NK-92 (cell line): Measurements from ENCODE around the gene SMTN.
"Not testable (repeated sequence)": the region's sequence is repeated elsewhere in the genome, so short reads cannot be mapped to it uniquely, and the experiment has no call there.

Experiments used
- DNase-seq: peaks from one replicate; lab custom pipeline; 2025; ENCODE audit not compliant: unreplicated experiment; lab: John Stamatoyannopoulos, UW

SMTN gene

GRCh38 chr22:31089160-31090100 is 8.3 kb downstream of the SMTN start:
- DNase-seq: no peak

- DNase-seq: no peak
These were observed 9.3 kb downstream of the SMTN start for GRCh38 chr22:31090217-31091085.

GRCh38 chr22:31091106-31091975 is 10.2 kb downstream of the SMTN start:
- DNase-seq: no peak

DNA sequence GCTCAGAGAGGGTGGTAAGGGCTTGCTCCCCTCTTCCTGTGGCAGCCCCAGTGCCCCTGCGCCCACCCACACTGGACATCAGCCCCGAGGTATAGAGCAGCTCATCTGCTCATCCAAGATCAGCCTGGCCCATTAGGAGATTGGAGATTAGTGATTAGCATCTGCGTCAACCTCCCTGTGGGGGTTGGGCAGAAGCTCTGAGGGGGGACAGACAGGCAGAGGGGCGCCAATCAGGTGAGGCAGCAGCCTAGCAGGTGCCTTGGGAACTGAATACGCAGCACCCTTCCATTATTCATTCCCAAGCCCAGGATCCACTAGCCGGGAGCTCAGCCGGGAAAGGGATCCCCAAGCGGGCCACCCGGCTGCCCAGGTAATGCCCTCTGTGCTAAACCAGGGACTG is 11.0 kb downstream of the SMTN start:
- DNase-seq: no peak

GRCh38 chr22:31093086-31093850 is 12.2 kb downstream of the SMTN start:
- no peak for DNase-seq

DNA sequence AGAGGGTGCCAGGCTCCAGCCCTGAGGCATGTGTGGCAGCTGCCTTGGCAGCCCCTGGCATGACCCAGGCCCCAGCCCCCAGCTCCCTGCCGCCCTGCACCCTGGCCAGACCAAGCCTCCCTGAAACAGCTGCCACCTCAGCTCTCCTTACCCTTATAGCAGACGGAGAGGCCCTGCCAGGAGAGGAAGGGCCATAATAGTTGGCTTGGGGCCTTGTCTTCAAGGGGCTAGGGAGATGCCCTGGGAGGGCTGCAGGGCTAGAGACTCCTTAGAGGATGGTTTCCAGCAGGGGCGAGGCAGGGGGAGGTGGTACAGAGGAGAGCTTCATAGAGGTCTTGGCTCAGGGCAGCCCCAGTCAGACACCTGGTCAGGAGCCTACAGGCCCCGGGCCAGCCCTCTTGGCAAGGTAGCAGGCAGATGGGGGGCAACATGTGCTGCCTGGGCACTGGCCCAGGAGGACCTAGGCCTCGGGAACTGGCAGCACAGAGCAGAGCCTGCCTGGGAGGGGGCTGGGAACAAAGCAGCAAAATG is 13.0 kb downstream of the SMTN start:
- no peak for DNase-seq

DNA sequence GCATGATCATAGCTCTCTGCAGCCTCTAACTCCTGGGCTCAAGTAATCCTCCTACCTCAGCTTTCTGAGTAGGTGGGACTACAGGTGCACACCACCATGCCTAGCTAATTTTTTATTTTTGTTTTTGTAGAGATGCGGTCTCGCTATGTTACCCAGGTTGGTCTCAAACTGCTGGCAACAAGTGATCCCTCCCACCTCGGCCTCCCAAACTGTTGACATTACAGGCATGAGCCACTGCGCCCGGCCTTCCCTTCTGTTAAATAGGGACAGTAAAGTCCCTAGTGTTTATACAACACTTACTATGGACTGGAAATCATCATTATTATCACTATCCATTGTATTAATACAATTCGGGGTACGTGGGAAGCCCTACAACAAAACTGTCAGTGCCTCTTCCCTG is 13.6 kb downstream of the SMTN start:
- DNase-seq: no peak

GRCh38 chr22:31095637-31096249 is 14.6 kb downstream of the SMTN start:
- DNase-seq: no peak

DNA sequence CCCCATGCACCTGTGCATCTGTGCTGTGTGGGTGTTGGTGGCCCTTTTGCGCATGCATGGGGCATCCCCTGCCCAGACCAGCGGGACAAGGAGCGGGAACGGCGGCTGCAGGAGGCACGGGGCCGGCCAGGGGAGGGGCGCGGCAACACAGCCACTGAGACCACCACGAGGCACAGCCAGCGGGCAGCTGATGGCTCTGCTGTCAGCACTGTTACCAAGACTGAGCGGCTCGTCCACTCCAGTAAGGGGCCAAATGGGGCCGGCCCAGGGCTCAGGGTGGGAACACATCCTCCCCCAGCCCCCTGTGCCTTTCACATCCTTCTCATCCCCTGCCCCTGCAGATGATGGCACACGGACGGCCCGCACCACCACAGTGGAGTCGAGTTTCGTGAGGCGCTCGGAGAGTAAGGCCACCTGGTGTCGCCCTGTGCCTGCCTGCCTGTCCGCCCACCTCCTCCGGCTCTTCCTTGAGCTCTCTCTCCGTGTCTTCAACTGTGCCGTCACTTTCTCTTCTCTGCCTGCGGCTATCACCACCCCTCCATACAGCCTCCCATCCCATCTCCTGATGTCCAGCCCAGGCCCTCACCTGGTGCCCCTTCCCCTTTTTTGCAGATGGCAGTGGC is 15.7 kb downstream of the SMTN start:
- no peak for DNase-seq

DNA sequence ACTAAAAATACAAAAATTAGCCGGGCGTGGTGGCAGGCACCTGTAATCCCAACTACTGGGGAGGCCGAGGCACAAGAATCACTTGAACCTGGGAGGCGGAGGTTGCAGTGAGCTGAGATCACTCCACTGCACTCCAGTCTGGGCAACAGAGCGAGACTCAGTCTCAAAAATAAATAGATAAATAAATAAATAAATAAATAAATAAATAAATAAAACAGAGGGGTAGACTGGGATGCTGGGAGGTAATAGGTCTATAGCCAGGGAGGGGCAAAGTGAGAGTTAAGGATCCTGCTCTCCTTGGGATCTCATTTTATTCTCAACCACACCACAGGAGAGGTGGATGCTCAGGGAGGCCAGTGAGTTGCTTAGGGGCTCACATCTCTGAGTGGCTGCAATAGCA is 16.4 kb downstream of the SMTN start:
- DNase-seq: not testable (repeated sequence)

DNA sequence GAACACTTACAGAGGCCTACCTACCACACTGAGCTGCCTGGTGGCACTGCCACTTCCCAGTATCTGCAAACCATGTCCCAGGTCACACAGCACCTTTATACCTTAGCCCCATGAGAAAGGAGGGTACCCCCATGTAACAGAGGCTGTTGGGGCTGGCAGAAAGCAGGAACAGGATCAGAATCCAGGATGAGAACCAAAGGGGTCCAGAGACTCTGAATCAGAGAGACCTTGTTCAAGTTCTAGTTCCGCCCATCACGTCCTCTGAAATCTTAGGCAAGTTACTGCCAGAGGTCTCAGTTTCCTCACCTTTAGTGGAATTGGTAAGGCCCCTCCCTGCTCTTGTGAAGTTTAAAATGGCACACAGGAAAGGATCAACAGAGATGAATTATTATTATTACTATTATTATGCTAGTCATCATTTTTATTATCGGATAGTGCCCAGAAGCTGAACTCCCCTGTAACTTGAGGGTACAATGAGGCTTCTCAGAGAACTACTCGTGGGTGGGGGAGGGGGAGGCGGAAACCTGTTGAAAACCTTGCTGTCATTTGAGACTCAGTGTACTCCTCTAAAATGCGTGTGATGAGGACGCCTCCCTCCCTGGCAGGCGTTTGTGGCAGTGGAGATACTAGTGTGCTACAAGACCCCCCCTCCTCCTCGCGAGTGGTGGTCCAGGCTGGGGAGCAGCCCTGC is 17.0 kb downstream of the SMTN start:
- no peak for DNase-seq

DNA sequence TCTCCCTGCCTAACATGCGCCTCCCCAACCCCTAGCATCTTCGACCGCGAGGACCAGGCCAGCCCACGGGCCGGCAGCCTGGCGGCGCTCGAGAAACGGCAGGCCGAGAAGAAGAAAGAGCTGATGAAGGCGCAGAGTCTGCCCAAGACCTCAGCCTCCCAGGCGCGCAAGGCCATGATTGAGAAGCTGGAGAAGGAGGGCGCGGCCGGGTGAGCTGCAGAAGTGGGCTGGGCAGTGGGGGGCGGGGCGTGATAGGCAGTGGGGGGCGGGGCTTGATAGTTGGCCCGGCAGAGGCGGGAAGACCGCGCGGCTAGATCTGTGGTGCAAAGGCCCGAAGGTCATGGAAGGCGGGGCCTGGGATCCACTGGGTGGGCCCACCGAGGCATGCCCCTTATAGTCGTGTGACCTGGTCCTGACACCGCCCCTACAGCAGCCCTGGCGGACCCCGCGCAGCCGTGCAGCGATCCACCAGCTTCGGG is 17.6 kb downstream of the SMTN start:
- DNase-seq: no peak

- no peak for DNase-seq
These were observed 18.3 kb downstream of the SMTN start for GRCh38 chr22:31099386-31099785.

GRCh38 chr22:31099841-31100761 is 19.0 kb downstream of the SMTN start:
- no peak for DNase-seq

GRCh38 chr22:31100762-31101525 is 19.8 kb downstream of the SMTN start:
- no peak for DNase-seq

GRCh38 chr22:31102441-31103081 is 21.4 kb downstream of the SMTN start:
- no peak for DNase-seq
